Liver (tissue), 9 donors: ENCODE measurements around the gene TMEM217. TPM values are rescaled to one million over a fixed set of nuclear protein-coding genes. Genes with fewer than 3 reads are reported as not detected.

ENCODE experiments used
- DNase-seq: peaks from one replicate; pipeline ENCODE4 v3.0.0-alpha.2; 2017; ENCODE audit warnings: low spot score
- H3K27ac ChIP-seq, 2 donors: one replicate each; pipeline ENCODE4 v1.7.0; 2013; ENCODE audit warnings: inconsistent platforms in 2 of 2, low read length in 2 of 2, control low read depth in 1 of 2, low read depth in 1 of 2, mild to moderate bottlenecking in 1 of 2
- H3K27me3 ChIP-seq, 4 donors: one replicate each; pipeline versions ENCODE4 v1.6.1 to v1.7.0; 2013; ENCODE audit warnings: low read length in 3 of 4, inconsistent platforms in 1 of 4, mild to moderate bottlenecking in 1 of 4, moderate library complexity in 1 of 4; ENCODE audit not compliant: control insufficient read depth in 4 of 4, insufficient read depth in 4 of 4
- H3K36me3 ChIP-seq, 4 donors: one replicate each; pipeline versions ENCODE4 v1.6.1 to v1.7.0; 2013; ENCODE audit warnings: low read length in 3 of 4, mild to moderate bottlenecking in 3 of 4, low read depth in 1 of 4, moderate library complexity in 1 of 4; ENCODE audit not compliant: control insufficient read depth in 4 of 4, insufficient read depth in 3 of 4
- H3K4me1 ChIP-seq, 4 donors: one replicate each; pipeline versions ENCODE4 v1.6.1 to v1.7.0; 2013; ENCODE audit warnings: low read length in 3 of 4, mild to moderate bottlenecking in 3 of 4, moderate library complexity in 1 of 4; ENCODE audit not compliant: control insufficient read depth in 4 of 4, insufficient read depth in 4 of 4
- H3K4me3 ChIP-seq, 3 donors: one replicate each; pipeline versions ENCODE4 v1.6.1 to v1.7.0; 2013; ENCODE audit warnings: low read length in 3 of 3, control low read depth in 1 of 3, low read depth in 1 of 3, mild to moderate bottlenecking in 1 of 3
- H3K9ac ChIP-seq, 2 donors: one replicate each; pipeline ENCODE4 v1.7.0; 2013; ENCODE audit warnings: low read length in 2 of 2, mild to moderate bottlenecking in 2 of 2, moderate library complexity in 2 of 2, control low read depth in 1 of 2, low read depth in 1 of 2
- H3K9me3 ChIP-seq, 4 donors: one replicate each; pipeline versions ENCODE4 v1.6.1 to v1.7.0; 2013; ENCODE audit warnings: low read length in 3 of 4; ENCODE audit not compliant: control insufficient read depth in 4 of 4
- EGR1 ChIP-seq, 2 donors: IDR thresholded peaks; 2 replicates each; pipeline ENCODE4 v1.6.1; 2016 to 2018; ENCODE audit warnings: antibody characterized with exemption in 2 of 2, low read depth in 2 of 2
- FOXA1 ChIP-seq: IDR thresholded peaks from 2 replicates; pipeline ENCODE4 v1.6.1; 2016; ENCODE audit warnings: antibody characterized with exemption
- FOXA2 ChIP-seq: IDR thresholded peaks from 2 replicates; pipeline ENCODE4 v1.6.1; 2016; ENCODE audit warnings: antibody characterized with exemption
- GABPA ChIP-seq, 2 donors: IDR thresholded peaks in 1 of 2; conservative IDR thresholded peaks in 1 of 2; 2 replicates each; pipeline ENCODE4 v1.6.1; 2016; ENCODE audit warnings: antibody characterized with exemption in 2 of 2, mild to moderate bottlenecking in 1 of 2, moderate library complexity in 1 of 2
- HNF4A ChIP-seq, 2 donors: conservative IDR thresholded peaks; 2 replicates each; pipeline ENCODE4 v1.6.1; 2016; ENCODE audit warnings: antibody characterized with exemption in 2 of 2, mild to moderate bottlenecking in 2 of 2
- HNF4G ChIP-seq: IDR thresholded peaks from 2 replicates; pipeline ENCODE4 v1.6.1; 2016; ENCODE audit warnings: antibody characterized with exemption
- JUND ChIP-seq, 2 donors: IDR thresholded peaks; 2 replicates each; pipeline ENCODE4 v1.6.1; 2016; ENCODE audit warnings: antibody characterized with exemption in 2 of 2
- NR2F2 ChIP-seq: IDR thresholded peaks from 2 replicates; pipeline ENCODE4 v1.6.1; 2016; ENCODE audit warnings: antibody characterized with exemption
- RAD21 ChIP-seq, 2 donors: IDR thresholded peaks; 2 replicates each; pipeline ENCODE4 v1.6.1; 2016; ENCODE audit warnings: antibody characterized with exemption in 2 of 2, mild to moderate bottlenecking in 2 of 2
- SP1 ChIP-seq: IDR thresholded peaks from 2 replicates; pipeline ENCODE4 v1.6.1; 2018; ENCODE audit warnings: antibody characterized with exemption, mild to moderate bottlenecking
- TAF1 ChIP-seq: conservative IDR thresholded peaks from 2 replicates; pipeline ENCODE4 v1.6.1; 2016; ENCODE audit warnings: antibody characterized with exemption, mild to moderate bottlenecking
- YY1 ChIP-seq: IDR thresholded peaks from 2 replicates; pipeline ENCODE4 v1.6.1; 2016; ENCODE audit warnings: antibody characterized with exemption, mild to moderate bottlenecking
- WGBS: extraction: QIAGEN DNeasy Blood & Tissue Kit; methylation state at CpG from one replicate; pipeline ENCODE4 v1.1.7; 2013; 5-methylcytosine and 5-hydroxymethylcytosine counted together
- polyA plus RNA-seq, 2 donors: library from polyadenylated mRNA; stranded (reverse) in 1 of 2; unstranded in 1 of 2; fragments of 200-250 nt in 1 of 2; fragments of >200 nt in 1 of 2; fragmentation: Nextera tagmentation in 1 of 2; extraction: Ambion mirVana in 1 of 2; gene quantifications; one replicate each; pipeline versions ENCODE4 v1.2.1 to v1.2.3, GENCODE V29; 2013 to 2015
- total RNA-seq, 2 donors: library from RNA; depleted of rRNA; stranded (reverse); fragments of >200 nt; gene quantifications; one replicate each; pipeline ENCODE4 v1.2.3, GENCODE V29; 2014
- TF ChIP-seq, protein P1 (sequence below): fragments of 150-350 bp; IDR thresholded peaks from 2 replicates; pipeline ENCODE4 v1.5.1; 2017; ENCODE audit warnings: improper control_type of control experiment, low read depth, low read length; ENCODE audit not compliant: missing input control
- TF ChIP-seq, protein P2 (sequence below): IDR thresholded peaks from 2 replicates; pipeline ENCODE4 v1.6.1; 2016; ENCODE audit warnings: antibody characterized with exemption
- TF ChIP-seq, protein P3 (sequence below): IDR thresholded peaks from 2 replicates; pipeline ENCODE4 v1.6.1; 2016; ENCODE audit warnings: antibody characterized with exemption
- TF ChIP-seq, protein P4 (sequence below): IDR thresholded peaks from 2 replicates; pipeline ENCODE4 v1.6.1; 2016; ENCODE audit warnings: antibody characterized with exemption, mild to moderate bottlenecking
- donor health status: healthy.
- donor health status: healthy.
- donor health status: healthy.
- donor health status: healthy.
- donor health status: healthy.

Gene TMEM217
- total and polyA plus RNA-seq, 4 donors = 0.39 to 3.2 (median 0.62) TPM

- Histone ChIP-seq H3K27me3 (no peaks in the 10 kb centered on the region), H3K27ac (no peak overlapping the region), H3K4me3 (no peak overlapping the region), H3K36me3 (no peaks in the 10 kb centered on the region), H3K9me3 (no peaks in the 10 kb centered on the region), H3K4me1 (peaks cover 0 to 4% (median 0%) of the 10 kb centered on the region in 4 donors), H3K9ac (no peak overlapping the region)
- no peak for DNase-seq
- TF ChIP-seq HNF4A (conservative IDR thresholded peaks at IDR 0.05) = no peak
- TF ChIP-seq EGR1 (IDR thresholded peaks at IDR 0.05; ENCODE audit: low read depth in 2 of 2) = no peak
- TF ChIP-seq RAD21 (IDR thresholded peaks at IDR 0.05) = no peak
- no peak for TF ChIP-seq TAF1
- TF ChIP-seq, protein P1, sequence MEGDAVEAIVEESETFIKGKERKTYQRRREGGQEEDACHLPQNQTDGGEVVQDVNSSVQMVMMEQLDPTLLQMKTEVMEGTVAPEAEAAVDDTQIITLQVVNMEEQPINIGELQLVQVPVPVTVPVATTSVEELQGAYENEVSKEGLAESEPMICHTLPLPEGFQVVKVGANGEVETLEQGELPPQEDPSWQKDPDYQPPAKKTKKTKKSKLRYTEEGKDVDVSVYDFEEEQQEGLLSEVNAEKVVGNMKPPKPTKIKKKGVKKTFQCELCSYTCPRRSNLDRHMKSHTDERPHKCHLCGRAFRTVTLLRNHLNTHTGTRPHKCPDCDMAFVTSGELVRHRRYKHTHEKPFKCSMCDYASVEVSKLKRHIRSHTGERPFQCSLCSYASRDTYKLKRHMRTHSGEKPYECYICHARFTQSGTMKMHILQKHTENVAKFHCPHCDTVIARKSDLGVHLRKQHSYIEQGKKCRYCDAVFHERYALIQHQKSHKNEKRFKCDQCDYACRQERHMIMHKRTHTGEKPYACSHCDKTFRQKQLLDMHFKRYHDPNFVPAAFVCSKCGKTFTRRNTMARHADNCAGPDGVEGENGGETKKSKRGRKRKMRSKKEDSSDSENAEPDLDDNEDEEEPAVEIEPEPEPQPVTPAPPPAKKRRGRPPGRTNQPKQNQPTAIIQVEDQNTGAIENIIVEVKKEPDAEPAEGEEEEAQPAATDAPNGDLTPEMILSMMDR = no peak
- WGBS = 85% methylated on average over 12 of the region's 12 CpGs
Observed at GRCh38 chr6:37209461-37210205, 48.3 kb downstream of the TMEM217 start.

DNA sequence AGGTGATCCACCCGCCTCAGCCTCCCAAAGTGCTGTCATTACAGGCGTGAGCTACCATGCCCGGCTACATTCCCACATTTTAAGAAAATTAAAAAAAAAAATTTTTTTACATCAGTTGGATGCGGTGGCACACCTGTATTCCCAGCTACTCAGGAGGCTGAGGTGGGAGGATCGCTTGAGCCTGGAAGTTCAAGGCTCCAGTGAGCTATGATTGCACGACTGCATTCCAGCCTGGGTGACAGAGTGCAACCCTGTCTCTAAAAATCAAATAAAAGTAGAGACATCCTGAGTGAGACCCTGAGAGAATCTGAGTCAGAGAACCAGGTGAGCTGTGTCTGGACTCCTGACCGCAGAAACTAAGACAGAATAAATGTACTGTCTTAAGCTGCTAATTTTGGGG is 49.2 kb downstream of the TMEM217 start:
- no peak for TF ChIP-seq GABPA (IDR thresholded peaks at IDR 0.05 in 1 of 2, conservative IDR thresholded peaks at IDR 0.05 in 1 of 2)
- DNase-seq = no peak
- H3K36me3 ChIP-seq = no peaks in the 10 kb centered on the region

GRCh38 chr6:37207903-37208456 is 50.0 kb downstream of the TMEM217 start:
- Histone ChIP-seq H3K4me1 (peaks cover 0 to 4% (median 2%) of the 10 kb centered on the region in 4 donors), H3K27ac (no peak overlapping the region), H3K4me3 (no peak overlapping the region), H3K9me3 (no peaks in the 10 kb centered on the region), H3K27me3 (no peaks in the 10 kb centered on the region), H3K36me3 (no peaks in the 10 kb centered on the region), H3K9ac (no peak overlapping the region)
- DNase-seq = peak; percentile 92
- WGBS = 59% methylated on average over 7 of the region's 7 CpGs
- TF ChIP-seq HNF4A (conservative IDR thresholded peaks at IDR 0.05) = no peak
- TF ChIP-seq, protein P2, sequence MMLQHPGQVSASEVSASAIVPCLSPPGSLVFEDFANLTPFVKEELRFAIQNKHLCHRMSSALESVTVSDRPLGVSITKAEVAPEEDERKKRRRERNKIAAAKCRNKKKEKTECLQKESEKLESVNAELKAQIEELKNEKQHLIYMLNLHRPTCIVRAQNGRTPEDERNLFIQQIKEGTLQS = no peak
- peak; percentile 81 to 92 for TF ChIP-seq RAD21 (IDR thresholded peaks at IDR 0.05)
- no peak for TF ChIP-seq FOXA2
- no peak for TF ChIP-seq YY1
- TF ChIP-seq JUND (IDR thresholded peaks at IDR 0.05) = no peak
- no peak for TF ChIP-seq FOXA1
- no peak for TF ChIP-seq HNF4G
- TF ChIP-seq, protein P3, sequence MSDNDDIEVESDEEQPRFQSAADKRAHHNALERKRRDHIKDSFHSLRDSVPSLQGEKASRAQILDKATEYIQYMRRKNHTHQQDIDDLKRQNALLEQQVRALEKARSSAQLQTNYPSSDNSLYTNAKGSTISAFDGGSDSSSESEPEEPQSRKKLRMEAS = no peak
- TF ChIP-seq, protein P4, sequence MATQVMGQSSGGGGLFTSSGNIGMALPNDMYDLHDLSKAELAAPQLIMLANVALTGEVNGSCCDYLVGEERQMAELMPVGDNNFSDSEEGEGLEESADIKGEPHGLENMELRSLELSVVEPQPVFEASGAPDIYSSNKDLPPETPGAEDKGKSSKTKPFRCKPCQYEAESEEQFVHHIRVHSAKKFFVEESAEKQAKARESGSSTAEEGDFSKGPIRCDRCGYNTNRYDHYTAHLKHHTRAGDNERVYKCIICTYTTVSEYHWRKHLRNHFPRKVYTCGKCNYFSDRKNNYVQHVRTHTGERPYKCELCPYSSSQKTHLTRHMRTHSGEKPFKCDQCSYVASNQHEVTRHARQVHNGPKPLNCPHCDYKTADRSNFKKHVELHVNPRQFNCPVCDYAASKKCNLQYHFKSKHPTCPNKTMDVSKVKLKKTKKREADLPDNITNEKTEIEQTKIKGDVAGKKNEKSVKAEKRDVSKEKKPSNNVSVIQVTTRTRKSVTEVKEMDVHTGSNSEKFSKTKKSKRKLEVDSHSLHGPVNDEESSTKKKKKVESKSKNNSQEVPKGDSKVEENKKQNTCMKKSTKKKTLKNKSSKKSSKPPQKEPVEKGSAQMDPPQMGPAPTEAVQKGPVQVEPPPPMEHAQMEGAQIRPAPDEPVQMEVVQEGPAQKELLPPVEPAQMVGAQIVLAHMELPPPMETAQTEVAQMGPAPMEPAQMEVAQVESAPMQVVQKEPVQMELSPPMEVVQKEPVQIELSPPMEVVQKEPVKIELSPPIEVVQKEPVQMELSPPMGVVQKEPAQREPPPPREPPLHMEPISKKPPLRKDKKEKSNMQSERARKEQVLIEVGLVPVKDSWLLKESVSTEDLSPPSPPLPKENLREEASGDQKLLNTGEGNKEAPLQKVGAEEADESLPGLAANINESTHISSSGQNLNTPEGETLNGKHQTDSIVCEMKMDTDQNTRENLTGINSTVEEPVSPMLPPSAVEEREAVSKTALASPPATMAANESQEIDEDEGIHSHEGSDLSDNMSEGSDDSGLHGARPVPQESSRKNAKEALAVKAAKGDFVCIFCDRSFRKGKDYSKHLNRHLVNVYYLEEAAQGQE = no peak
- no peak for TF ChIP-seq TAF1
- no peak for TF ChIP-seq EGR1 (IDR thresholded peaks at IDR 0.05; ENCODE audit: low read depth in 2 of 2)
- TF ChIP-seq NR2F2 = no peak
- TF ChIP-seq SP1 = no peak
- TF ChIP-seq GABPA (IDR thresholded peaks at IDR 0.05 in 1 of 2, conservative IDR thresholded peaks at IDR 0.05 in 1 of 2) = no peak
- TF ChIP-seq, protein P1 = peak; percentile 84

More for the DNA sequence above, 49.2 kb downstream of the TMEM217 start:
- H3K4me1 ChIP-seq = peaks cover 0 to 4% (median 2%) of the 10 kb centered on the region in 4 donors
- WGBS = 92% methylated on average over 7 of the region's 7 CpGs
- no peaks in the 10 kb centered on the region for H3K27me3 ChIP-seq
- H3K27ac ChIP-seq = no peak overlapping the region
- no peak overlapping the region for H3K9ac ChIP-seq
- H3K4me3 ChIP-seq = no peak overlapping the region
- H3K9me3 ChIP-seq = no peaks in the 10 kb centered on the region
